GM12891 (cell line): Measurements from ENCODE around the gene KCNH1.

ENCODE experiments used
- PAX5 ChIP-seq: IDR thresholded peaks from 2 replicates; pipeline ENCODE4 v1.6.1; 2011; ENCODE audit warnings: low read length, moderate library complexity, mild to moderate bottlenecking; ENCODE audit not compliant: insufficient read depth, severe bottlenecking
- TAF1 ChIP-seq: IDR thresholded peaks from 2 replicates; pipeline ENCODE4 v1.6.1; 2011; ENCODE audit warnings: low read depth, low read length, control low read depth

DNA sequence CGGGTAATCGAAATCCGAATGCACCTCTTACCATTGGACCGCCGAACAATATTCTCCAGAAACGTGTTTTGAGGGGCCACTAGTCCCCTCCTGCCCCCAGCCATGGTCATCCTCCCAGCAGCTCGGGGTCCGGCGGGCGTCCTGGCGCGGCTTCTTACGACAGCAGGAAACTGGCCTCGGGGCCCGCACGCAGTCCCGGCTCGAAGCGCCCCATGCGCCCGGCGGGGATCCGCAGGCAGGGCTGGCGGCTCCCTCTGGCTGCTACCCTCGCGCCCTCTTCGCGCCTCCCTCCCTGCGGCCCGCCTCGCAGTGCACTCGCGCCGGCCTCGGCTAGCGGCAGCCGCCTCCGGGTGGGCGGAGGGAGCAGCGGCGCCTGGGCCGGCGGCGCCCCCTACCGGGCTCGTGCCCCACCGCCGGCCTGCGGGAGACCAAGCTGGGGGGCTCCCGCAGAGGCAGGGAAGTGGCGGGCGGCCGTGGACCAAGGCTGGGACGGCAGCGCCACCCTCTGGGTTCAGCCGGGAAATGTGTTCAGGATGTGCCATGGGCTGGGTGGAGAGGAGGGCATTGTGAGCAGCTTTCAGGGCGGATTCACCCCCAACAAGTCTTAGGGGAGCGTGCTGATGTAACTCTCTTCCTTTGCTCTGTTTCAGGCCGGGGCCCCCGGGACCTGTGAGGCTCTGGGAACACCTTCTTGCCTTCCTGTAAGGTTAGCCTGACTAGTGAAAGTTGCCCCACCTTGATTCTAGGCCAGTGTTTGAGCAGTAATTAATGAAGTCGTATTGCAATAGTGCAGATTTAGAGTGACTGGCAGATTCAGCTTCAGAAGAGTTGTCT, at the start of gene KCNH1:
- TF ChIP-seq TAF1 (no peak), PAX5 (no peak)
